Measurements from ENCODE around the gene MYO7A.
"Not testable (repeated sequence)": the region's sequence is repeated elsewhere in the genome, so short reads cannot be mapped to it uniquely, and the experiment has no call there.

- TF ChIP-seq CTCF, POLR2A (IDR thresholded peaks at IDR 0.05): not testable (repeated sequence)
Measured at GRCh38 chr11:77097180-77097579, 30.9 kb upstream of the MYO7A start.

Measured in body of pancreas (tissue), 4 donors.